Measurements from ENCODE around the gene SCG2. TPM values are rescaled to one million over a fixed set of nuclear protein-coding genes. Genes with fewer than 3 reads are reported as not detected.

The SCG2 gene
- total RNA-seq, 1 experiment from 2014 or later, result 19.8 TPM

- Histone ChIP-seq H3K79me2 (ENCODE audit: insufficient read depth, low read length) (0 out of 2 replicates have a peak, but pooled peaks cover 5% of the 10 kb centered on the region), H3K27ac (ENCODE audit: low read depth, low read length) (peak overlapping the region; percentile 98), H2AFZ (ENCODE audit: low read depth, low read length, poor library complexity, severe bottlenecking) (no peak overlapping the region), H3K9me3 (ENCODE audit: control insufficient read depth in 1 of 2, insufficient read depth in 1 of 2, low read depth in 1 of 2, low read length in 2 of 2) (no peaks in the 10 kb centered on the region), H3K4me2 (ENCODE audit: low read length) (peak overlapping the region; percentile 86), H3K9me2 (ENCODE audit: insufficient read depth) (no peaks in the 10 kb centered on the region), H3K27me3 (ENCODE audit: insufficient read depth, low read length) (no peaks in the 10 kb centered on the region), H3K4me3 (replicated peaks in 1 of 2; ENCODE audit: low read depth in 1 of 2, low read length in 2 of 2) (peak overlapping the region; percentile 24 to 52), H4K20me1 (ENCODE audit: insufficient read depth) (no peaks in the 10 kb centered on the region), H3K36me3 (ENCODE audit: control insufficient read depth in 1 of 2, insufficient read depth in 2 of 2, low read length in 2 of 2) (no peaks in the 10 kb centered on the region), H3K9ac (ENCODE audit: low read length) (peak overlapping the region; percentile 86), H3K4me1 (ENCODE audit: control insufficient read depth in 1 of 2, insufficient read depth in 2 of 2, low read length in 2 of 2) (peaks cover 63 to 91% of the 10 kb centered on the region in 2 experiments)
- intact Hi-C loops (cut with micrococcal nuclease), result no loop called here
- ChIA-PET CTCF (no interaction called here), RAD21 (ENCODE audit: low non-redundant PET in 1 of 2, low total read pairs in 2 of 2, uncharacterized antibody in 2 of 2, unreplicated experiment in 2 of 2) (no interaction called here), POLR2A (interaction anchor here (0.6 to 1.9 kb wide), 7 partner anchors 10 to 160 kb away, joined by 3 to 6 read pairs (median 4); no protein-coding TSS in a partner anchor)
- peak; percentile 92 for DNase-seq (ENCODE audit: low read depth, low spot score)
- BruUV-seq (replicated peaks), result no TSS peak
- peak; percentile 76 for ATAC-seq
- peak; percentile 99 for TF ChIP-seq FOSL1 (IDR thresholded peaks at IDR 0.05; ENCODE audit: low read depth)
- TF ChIP-seq MAX (IDR thresholded peaks at IDR 0.05), result peak; percentile 79
- TF ChIP-seq ZFX (IDR thresholded peaks at IDR 0.05), result no peak
- TF ChIP-seq ELF1 (IDR thresholded peaks at IDR 0.05; ENCODE audit: borderline replicate concordance, low read depth), result no peak
- no peak for TF ChIP-seq EZH2 (IDR thresholded peaks at IDR 0.05)
- TF ChIP-seq YY1 (IDR thresholded peaks at IDR 0.05; ENCODE audit: extremely low read depth, insufficient replicate concordance, low read depth, low read length), result peak; percentile 84
- peak; percentile 98 for TF ChIP-seq SP1 (IDR thresholded peaks at IDR 0.05; ENCODE audit: low read depth)
- peak; percentile 96 for TF ChIP-seq CBX3 (IDR thresholded peaks at IDR 0.05; ENCODE audit: low read depth)
- no peak; the same call in 1 of the 2 replicates for TF ChIP-seq SIN3A (IDR thresholded peaks at IDR 0.05; ENCODE audit: low read depth)
- TF ChIP-seq CTCF (IDR thresholded peaks at IDR 0.05 in 2 of 3, conservative IDR thresholded peaks at IDR 0.05 in 1 of 3; ENCODE audit: borderline replicate concordance in 1 of 3, insufficient read depth in 1 of 3, low read depth in 2 of 3, low read length in 2 of 3), result no peak; a peak in 1 of 6 replicates
- peak; percentile 99 for TF ChIP-seq EGR1 (IDR thresholded peaks at IDR 0.05; ENCODE audit: low read depth)
- TF ChIP-seq ZNF274 (IDR thresholded peaks at IDR 0.05; ENCODE audit: low read depth, low read length), result no peak
- TF ChIP-seq, protein P1, sequence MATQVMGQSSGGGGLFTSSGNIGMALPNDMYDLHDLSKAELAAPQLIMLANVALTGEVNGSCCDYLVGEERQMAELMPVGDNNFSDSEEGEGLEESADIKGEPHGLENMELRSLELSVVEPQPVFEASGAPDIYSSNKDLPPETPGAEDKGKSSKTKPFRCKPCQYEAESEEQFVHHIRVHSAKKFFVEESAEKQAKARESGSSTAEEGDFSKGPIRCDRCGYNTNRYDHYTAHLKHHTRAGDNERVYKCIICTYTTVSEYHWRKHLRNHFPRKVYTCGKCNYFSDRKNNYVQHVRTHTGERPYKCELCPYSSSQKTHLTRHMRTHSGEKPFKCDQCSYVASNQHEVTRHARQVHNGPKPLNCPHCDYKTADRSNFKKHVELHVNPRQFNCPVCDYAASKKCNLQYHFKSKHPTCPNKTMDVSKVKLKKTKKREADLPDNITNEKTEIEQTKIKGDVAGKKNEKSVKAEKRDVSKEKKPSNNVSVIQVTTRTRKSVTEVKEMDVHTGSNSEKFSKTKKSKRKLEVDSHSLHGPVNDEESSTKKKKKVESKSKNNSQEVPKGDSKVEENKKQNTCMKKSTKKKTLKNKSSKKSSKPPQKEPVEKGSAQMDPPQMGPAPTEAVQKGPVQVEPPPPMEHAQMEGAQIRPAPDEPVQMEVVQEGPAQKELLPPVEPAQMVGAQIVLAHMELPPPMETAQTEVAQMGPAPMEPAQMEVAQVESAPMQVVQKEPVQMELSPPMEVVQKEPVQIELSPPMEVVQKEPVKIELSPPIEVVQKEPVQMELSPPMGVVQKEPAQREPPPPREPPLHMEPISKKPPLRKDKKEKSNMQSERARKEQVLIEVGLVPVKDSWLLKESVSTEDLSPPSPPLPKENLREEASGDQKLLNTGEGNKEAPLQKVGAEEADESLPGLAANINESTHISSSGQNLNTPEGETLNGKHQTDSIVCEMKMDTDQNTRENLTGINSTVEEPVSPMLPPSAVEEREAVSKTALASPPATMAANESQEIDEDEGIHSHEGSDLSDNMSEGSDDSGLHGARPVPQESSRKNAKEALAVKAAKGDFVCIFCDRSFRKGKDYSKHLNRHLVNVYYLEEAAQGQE (IDR thresholded peaks at IDR 0.05; ENCODE audit: low read depth), result no peak
- TF ChIP-seq CEBPB (IDR thresholded peaks at IDR 0.05; ENCODE audit: low read depth), result peak; percentile 87
- peak; percentile 49 for TF ChIP-seq TCF7L2 (IDR thresholded peaks at IDR 0.05; ENCODE audit: borderline replicate concordance, extremely low read depth, insufficient read depth, insufficient read length)
- TF ChIP-seq EZH2phosphoT487 (IDR thresholded peaks at IDR 0.05; ENCODE audit: borderline replicate concordance), result no peak
- TF ChIP-seq, protein P2, sequence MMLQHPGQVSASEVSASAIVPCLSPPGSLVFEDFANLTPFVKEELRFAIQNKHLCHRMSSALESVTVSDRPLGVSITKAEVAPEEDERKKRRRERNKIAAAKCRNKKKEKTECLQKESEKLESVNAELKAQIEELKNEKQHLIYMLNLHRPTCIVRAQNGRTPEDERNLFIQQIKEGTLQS (IDR thresholded peaks at IDR 0.05), result peak; percentile 75; the same call in 1 of the 2 replicates
- TF ChIP-seq JUND (IDR thresholded peaks at IDR 0.05), result peak; percentile 99
- peak; percentile 45 for TF ChIP-seq ZBTB33 (IDR thresholded peaks at IDR 0.05; ENCODE audit: extremely low read depth, insufficient replicate concordance, low read length)
- TF ChIP-seq POLR2A (IDR thresholded peaks at IDR 0.05; ENCODE audit: borderline replicate concordance, extremely low read depth, insufficient read depth, insufficient read length), result no peak
- peak; percentile 73; the same call in 1 of the 2 replicates for TF ChIP-seq SRF (IDR thresholded peaks at IDR 0.05; ENCODE audit: low read depth)
These were observed 38.7 kb downstream of the SCG2 start for GRCh38 chr2:223563462-223563861.
